ENCODE measurements around the gene GAREM2. TPM values are rescaled to one million over a fixed set of nuclear protein-coding genes. Genes with fewer than 3 reads are reported as not detected.

The GAREM2 gene
- total RNA-seq, 1 donor from 2014 or later: 10.4 TPM

DNA sequence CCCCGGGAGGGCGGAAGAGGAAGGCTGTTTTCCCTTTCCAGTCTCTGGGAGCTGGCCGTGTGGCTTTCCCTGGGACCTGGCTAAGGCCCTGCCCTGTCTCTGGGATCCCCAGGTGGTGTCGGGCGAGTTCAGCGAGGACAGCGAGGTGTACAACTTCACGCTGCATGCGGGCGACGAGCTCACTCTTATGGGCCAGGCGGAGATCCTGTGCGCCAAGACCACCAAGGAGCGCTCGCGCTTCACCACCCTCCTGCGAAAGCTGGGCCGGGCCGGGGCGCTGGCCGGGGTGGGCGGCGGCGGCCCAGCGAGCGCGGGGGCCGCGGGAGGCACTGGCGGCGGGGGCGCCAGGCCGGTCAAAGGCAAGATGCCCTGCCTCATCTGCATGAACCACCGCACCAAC lies 11.2 kb downstream of the GAREM2 start:
- no peak for DNase-seq (ENCODE audit: low spot score, unreplicated experiment)
- peaks cover 40% of the 10 kb centered on the region for H3K27me3 Mint-ChIP-seq
- TF ChIP-seq, protein P1, sequence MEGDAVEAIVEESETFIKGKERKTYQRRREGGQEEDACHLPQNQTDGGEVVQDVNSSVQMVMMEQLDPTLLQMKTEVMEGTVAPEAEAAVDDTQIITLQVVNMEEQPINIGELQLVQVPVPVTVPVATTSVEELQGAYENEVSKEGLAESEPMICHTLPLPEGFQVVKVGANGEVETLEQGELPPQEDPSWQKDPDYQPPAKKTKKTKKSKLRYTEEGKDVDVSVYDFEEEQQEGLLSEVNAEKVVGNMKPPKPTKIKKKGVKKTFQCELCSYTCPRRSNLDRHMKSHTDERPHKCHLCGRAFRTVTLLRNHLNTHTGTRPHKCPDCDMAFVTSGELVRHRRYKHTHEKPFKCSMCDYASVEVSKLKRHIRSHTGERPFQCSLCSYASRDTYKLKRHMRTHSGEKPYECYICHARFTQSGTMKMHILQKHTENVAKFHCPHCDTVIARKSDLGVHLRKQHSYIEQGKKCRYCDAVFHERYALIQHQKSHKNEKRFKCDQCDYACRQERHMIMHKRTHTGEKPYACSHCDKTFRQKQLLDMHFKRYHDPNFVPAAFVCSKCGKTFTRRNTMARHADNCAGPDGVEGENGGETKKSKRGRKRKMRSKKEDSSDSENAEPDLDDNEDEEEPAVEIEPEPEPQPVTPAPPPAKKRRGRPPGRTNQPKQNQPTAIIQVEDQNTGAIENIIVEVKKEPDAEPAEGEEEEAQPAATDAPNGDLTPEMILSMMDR (IDR thresholded peaks at IDR 0.05; ENCODE audit: unreplicated experiment): no peak
- no peaks in the 10 kb centered on the region for H3K9me3 Mint-ChIP-seq (ENCODE audit: low read depth)
- peaks cover 3% of the 10 kb centered on the region for H3K36me3 Mint-ChIP-seq (ENCODE audit: insufficient read depth)
- H3K4me1 Mint-ChIP-seq (ENCODE audit: low read depth): peaks cover 7% of the 10 kb centered on the region
- H3K27ac Mint-ChIP-seq: no peak overlapping the region
- H3K4me3 Mint-ChIP-seq (ENCODE audit: low read depth): peak overlapping the region; percentile 58

DNA sequence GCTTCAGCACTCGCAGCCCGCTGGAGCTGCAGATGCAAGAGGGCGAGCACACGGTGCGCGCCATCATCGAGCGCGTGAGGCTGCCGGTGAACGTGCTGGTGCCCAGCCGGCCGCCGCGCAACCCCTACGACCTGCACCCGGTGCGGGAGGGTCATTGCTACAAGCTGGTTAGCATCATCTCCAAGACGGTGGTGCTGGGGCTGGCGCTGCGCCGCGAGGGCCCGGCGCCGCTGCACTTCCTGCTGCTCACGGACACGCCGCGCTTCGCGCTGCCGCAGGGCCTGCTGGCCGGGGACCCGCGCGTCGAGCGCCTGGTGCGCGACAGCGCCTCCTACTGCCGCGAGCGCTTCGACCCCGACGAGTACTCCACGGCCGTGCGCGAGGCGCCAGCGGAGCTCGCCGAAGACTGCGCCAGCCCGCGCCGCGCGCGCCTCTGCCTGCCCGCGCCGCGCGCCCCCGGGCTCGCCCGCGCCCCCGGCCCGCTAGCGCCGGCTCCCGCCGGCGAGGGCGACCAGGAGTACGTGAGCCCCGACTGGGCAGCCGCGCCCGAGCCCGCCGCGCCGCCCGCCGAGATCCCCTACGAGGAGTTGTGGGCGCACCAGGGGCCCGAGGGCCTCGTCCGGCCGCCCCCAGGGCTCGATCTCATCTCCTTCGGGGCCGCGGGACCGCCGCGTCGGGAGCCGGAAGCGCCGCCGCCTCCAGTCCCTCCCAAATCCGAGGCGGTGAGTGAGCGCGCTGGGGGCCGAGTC lies 11.8 kb downstream of the GAREM2 start:
- Mint-ChIP-seq H3K36me3 (ENCODE audit: insufficient read depth) (peaks cover 3% of the 10 kb centered on the region), H3K27me3 (peaks cover 37% of the 10 kb centered on the region), H3K4me3 (ENCODE audit: low read depth) (peak overlapping the region; percentile 68), H3K9me3 (ENCODE audit: low read depth) (no peaks in the 10 kb centered on the region), H3K4me1 (ENCODE audit: low read depth) (peaks cover 7% of the 10 kb centered on the region), H3K27ac (no peak overlapping the region)
- TF ChIP-seq, protein P1 (IDR thresholded peaks at IDR 0.05; ENCODE audit: unreplicated experiment): peak; percentile 69
- peak; percentile 73 for DNase-seq (ENCODE audit: low spot score, unreplicated experiment)

DNA sequence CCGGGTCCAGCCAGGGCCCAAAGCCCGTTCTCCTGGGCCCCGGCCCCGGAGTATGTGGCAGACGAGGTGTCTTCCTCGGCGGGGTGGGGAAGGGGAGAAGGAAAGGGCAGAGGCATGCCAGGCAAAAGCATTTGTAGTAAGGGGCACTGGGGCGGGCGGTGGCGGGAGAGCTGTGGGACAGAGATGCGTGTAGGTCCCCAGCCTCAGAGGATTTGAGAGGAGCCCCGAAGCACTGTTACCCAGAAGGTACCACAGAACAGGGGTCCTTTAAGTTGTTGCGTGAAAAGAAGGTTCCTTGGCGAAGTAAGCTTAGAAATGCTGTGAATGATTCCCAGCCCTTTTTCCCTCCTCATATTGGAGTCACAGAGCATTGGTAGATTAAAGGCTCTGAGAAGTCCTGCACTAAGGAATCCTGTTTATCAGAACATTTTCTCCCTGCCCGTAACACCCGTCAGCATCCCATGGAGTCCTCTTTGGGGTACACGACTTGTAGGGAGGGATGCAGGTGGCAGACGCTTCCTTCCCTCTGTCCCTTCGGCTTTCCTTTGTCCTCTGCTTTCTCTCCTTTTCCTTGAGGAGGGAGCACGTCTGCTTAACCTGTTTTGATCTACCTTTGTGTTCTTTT lies 12.5 kb downstream of the GAREM2 start:
- H3K4me3 Mint-ChIP-seq (ENCODE audit: low read depth): peak overlapping the region; percentile 68
- H3K27ac Mint-ChIP-seq: no peak overlapping the region
- peaks cover 33% of the 10 kb centered on the region for H3K27me3 Mint-ChIP-seq
- H3K4me1 Mint-ChIP-seq (ENCODE audit: low read depth): peaks cover 5% of the 10 kb centered on the region
- no peaks in the 10 kb centered on the region for H3K9me3 Mint-ChIP-seq (ENCODE audit: low read depth)
- no peak for DNase-seq (ENCODE audit: low spot score, unreplicated experiment)
- TF ChIP-seq, protein P1 (IDR thresholded peaks at IDR 0.05; ENCODE audit: unreplicated experiment): no peak
- peaks cover 3% of the 10 kb centered on the region for H3K36me3 Mint-ChIP-seq (ENCODE audit: insufficient read depth)

DNA sequence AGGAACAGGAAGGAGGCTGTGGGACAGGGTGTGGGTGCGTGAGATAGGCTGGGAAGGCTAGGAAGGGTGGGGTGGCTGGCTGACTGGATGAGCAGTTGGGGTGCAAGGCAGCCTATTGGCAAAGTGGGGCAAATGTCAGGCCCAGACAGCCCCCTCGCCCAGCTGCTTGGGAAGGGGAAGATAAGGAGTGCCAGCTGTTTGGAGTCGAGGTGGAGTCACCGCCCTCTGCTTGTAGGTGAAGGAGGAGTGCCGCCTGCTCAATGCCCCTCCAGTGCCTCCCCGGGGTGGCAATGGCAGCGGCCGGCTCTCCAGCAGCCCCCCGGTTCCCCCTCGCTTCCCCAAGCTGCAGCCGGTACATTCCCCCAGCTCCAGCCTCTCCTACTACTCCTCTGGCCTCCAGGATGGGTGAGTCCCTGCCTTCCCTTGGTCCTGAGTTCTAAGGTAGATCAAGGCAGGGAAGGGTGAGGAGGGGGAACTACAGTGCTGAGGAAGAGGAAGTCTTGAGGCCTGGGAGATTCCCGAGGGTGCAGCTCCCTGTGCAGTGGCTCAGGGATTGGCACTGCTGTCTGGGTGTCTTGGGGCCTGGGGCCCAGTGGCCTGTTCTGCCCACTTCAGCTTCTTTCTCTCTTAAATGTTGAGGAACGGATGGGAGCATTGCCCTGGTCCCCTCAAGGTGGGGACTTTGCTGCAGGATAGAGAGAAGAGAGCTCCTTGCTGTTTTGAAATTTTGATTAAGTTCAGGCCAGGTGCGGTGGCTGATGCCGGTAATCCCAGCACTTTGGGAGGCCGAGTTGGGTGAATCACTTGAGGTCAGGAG lies 13.3 kb downstream of the GAREM2 start:
- H3K36me3 Mint-ChIP-seq (ENCODE audit: insufficient read depth): peaks cover 5% of the 10 kb centered on the region
- H3K4me1 Mint-ChIP-seq (ENCODE audit: low read depth): peaks cover 5% of the 10 kb centered on the region
- no peak for DNase-seq (ENCODE audit: low spot score, unreplicated experiment)
- H3K27ac Mint-ChIP-seq: no peak overlapping the region
- peak overlapping the region; percentile 43 for H3K4me3 Mint-ChIP-seq (ENCODE audit: low read depth)
- TF ChIP-seq, protein P1 (IDR thresholded peaks at IDR 0.05; ENCODE audit: unreplicated experiment): no peak
- H3K27me3 Mint-ChIP-seq: peaks cover 27% of the 10 kb centered on the region
- H3K9me3 Mint-ChIP-seq (ENCODE audit: low read depth): no peaks in the 10 kb centered on the region

DNA sequence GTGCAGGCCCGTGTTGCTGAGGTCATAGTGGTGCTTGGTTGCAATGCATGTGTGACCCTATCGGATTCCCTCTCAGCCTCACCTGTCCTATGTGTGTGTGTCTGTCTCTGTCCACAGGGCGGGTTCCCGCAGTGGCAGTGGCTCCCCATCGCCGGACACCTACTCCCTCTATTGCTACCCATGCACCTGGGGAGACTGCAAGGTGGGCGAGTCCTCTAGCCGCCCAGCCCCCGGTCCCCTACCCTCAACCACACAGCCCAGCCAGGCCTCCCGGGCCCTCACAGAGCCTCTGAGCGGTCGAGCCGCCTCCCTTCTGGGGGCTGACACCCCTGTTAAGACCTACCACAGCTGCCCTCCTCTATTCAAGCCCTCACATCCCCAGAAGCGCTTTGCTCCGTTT lies 14.2 kb downstream of the GAREM2 start:
- Mint-ChIP-seq H3K4me1 (ENCODE audit: low read depth) (peaks cover 5% of the 10 kb centered on the region), H3K27ac (no peak overlapping the region), H3K4me3 (ENCODE audit: low read depth) (no peak overlapping the region), H3K9me3 (ENCODE audit: low read depth) (no peaks in the 10 kb centered on the region), H3K36me3 (ENCODE audit: insufficient read depth) (peaks cover 9% of the 10 kb centered on the region), H3K27me3 (peaks cover 23% of the 10 kb centered on the region)
- no peak for DNase-seq (ENCODE audit: low spot score, unreplicated experiment)
- TF ChIP-seq, protein P1 (IDR thresholded peaks at IDR 0.05; ENCODE audit: unreplicated experiment): no peak
